Fibroblast of pulmonary artery (primary cell): ENCODE data around the gene TMEM187.

Experiments
- DNase-seq: peaks from one replicate; pipeline ENCODE4 v3.0.0-alpha.2; 2010; ENCODE audit warnings: low read depth
- H3K4me3 ChIP-seq: replicated peaks from 2 replicates; pipeline ENCODE4 v1.5.1; 2011; ENCODE audit warnings: low read depth, mild to moderate bottlenecking, control low read depth, low read length, moderate library complexity
- CTCF ChIP-seq: IDR thresholded peaks from 2 replicates; pipeline ENCODE4 v1.5.1; 2011; ENCODE audit warnings: mild to moderate bottlenecking, control low read depth, low read length, inconsistent platforms; ENCODE audit errors: missing control alignments

The TMEM187 gene

GRCh38 chrX:154002215-154002719 is 29.7 kb downstream of the TMEM187 start:
- no peak overlapping the region for H3K4me3 ChIP-seq
- DNase-seq: peak; percentile 33
- TF ChIP-seq CTCF: no peak

GRCh38 chrX:154004315-154004714 is 31.8 kb downstream of the TMEM187 start:
- H3K4me3 ChIP-seq: no peak overlapping the region
- TF ChIP-seq CTCF: no peak

DNA sequence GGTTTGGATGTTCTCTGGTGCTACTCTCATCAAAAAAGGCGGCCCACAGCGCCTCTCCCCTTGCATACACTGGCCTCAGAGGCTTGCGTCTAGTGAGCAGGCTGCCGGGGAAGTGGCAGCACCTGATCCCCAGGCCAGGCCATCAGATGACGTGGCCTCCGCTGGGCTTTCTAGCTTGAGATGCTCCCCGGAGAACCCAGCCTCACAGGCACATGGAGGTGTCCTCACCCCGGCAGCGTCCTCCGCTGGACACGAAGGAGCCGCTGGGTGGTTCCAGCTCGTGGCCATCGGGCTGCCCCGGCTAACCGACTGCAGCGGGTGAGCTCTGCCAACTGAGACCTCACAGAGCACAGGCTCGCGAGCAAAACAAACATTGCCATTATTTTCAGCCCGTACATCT is 34.4 kb downstream of the TMEM187 start:
- DNase-seq: no peak
- H3K4me3 ChIP-seq: no peak overlapping the region
- no peak for TF ChIP-seq CTCF

More at GRCh38 chrX:154004315-154004714, 31.8 kb downstream of the TMEM187 start:
- no peak for DNase-seq

DNA sequence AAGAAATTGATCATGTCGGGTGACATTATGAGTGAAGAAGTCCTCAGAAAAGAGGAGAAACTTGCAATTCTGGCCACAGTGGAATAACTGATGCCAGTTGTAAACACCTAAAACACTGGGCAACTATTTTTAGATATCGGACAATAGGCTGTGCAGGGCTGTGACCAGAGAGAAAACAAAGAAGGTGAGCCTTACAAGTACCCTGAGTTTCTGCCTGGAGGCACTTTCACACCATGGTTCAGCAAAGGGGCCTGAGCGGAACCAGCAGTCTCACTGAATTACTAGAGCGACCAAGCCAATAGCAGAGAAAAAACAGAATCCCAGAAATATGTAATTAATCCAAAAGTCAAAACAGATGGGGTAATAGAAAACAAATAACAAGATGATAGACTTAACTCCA is 36.0 kb downstream of the TMEM187 start:
- TF ChIP-seq CTCF: no peak
- no peak overlapping the region for H3K4me3 ChIP-seq
- DNase-seq: no peak

GRCh38 chrX:154010330-154011087 is 38.0 kb downstream of the TMEM187 start:
- TF ChIP-seq CTCF: no peak
- no peak overlapping the region for H3K4me3 ChIP-seq
- DNase-seq: peak; percentile 56

DNA sequence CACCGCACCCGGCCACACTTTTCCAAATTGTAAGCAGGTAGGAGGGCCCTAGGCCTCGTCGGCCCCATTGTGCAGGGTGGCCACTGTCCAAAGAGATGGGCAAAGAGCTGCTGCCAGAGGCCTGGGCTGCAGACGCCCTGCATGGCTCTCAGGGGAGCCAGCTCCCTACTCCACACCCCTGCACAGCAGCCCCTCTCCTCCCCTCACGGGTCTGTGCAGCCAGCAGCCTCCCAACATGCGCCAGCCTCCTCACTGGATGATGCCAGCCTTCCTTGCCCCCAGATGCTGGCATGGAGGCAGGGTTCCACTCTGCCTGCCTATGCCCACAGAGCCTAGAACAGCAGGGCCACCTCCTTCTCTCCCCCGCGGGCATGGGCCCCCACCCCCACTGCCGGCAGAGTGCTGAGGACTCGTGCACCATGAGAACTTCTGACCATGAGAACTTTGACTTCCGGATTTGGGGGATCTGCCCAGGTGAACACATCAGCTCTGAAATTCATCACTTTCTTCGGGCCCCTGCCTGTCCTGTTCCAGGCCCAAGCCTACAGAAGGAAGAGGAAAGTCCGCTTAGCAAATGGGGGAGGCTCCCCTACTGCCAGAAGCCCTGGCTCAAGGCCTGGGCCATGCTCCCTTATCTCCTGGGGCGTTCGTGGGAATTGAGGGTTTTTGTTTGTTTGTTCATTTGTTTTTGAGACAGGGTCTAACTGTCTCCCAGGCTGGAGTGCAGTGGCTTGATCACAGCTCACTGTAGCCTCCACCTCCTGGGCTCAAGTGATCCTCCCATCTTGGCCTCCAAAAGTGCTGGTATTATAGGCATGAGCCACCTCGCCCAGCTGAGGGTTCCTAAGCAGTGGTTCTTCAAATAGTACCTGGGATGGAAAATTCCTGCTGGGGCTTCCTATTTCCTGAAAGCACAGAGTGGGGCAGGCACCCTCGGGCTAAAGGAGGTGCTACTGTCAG is 39.1 kb downstream of the TMEM187 start:
- TF ChIP-seq CTCF: no peak
- H3K4me3 ChIP-seq: no peak overlapping the region
- no peak for DNase-seq
